NCI-H146 treated with DMSO at 0.1 percent for 48 hours (cell line): ENCODE measurements around the gene WASHC2C.
"Not testable (repeated sequence)": the region's sequence is repeated elsewhere in the genome, so short reads cannot be mapped to it uniquely, and the experiment has no call there.

Source experiments
- DNase-seq: peaks from one replicate; lab custom pipeline; 2025; ENCODE audit not compliant: unreplicated experiment; lab: John Stamatoyannopoulos, UW

Gene WASHC2C

DNA sequence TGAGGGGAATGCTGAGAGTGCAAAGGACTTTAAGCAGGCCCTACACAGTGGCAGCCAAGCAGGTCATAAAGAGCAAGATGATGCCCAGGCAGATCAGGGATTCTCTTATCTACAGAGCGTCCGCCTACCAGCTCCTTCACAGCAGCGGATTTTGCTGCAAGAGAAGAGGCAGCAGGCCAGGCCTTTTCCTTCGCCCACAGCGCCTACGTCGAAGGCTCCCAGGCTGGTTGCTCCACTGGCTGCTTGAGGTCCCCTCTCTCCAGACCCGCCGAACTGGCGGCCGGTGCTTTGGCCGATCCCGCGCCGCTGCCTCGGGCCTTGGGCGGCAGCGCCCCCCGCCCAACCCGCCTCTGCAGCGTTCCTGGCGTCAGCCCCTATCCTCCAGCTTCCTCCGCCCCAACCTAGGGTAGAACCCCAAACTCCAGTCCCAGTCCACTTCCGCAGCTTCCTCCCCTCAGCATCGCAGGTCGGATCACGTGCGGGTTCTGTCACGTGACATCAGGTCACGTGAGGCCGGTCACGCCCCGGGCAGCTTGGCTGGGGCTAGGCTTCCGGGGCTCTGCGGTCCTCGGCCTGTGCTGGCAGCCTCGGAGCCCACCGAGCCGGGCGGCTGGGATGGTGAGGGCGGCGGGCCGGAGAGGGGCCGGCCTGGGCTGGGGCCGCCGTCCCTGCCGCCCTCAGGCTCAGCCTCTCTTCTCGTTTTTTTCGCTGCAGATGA lies at the start of gene WASHC2C:
WASHC2C (plus strand) TSS at position 564 of the 718 bp plus-strand sequence; CDS start at position 616, 52 bp downstream.
- DNase-seq = peak; percentile 36

DNA sequence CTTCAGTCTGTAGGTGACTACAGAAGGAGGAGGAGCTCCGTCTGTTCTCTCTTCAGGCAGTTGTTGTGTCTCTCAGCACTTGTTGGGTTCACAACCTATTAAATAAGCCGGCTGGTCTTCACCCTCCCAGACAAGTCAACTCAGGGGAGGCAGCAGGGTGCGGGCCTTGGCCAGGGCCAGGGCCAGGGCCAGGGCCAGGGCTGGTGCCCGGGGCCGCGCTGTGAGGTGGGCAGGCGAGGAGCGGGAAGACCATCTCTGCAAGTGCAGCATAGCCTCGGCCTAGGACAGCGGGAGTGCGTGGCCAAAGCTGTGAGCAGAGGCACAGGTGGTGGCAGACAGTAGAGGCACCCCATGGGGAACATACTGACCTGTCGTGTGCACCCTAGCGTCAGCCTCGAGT lies 48.6 kb upstream of the WASHC2C start:
- DNase-seq = not testable (repeated sequence)

DNA sequence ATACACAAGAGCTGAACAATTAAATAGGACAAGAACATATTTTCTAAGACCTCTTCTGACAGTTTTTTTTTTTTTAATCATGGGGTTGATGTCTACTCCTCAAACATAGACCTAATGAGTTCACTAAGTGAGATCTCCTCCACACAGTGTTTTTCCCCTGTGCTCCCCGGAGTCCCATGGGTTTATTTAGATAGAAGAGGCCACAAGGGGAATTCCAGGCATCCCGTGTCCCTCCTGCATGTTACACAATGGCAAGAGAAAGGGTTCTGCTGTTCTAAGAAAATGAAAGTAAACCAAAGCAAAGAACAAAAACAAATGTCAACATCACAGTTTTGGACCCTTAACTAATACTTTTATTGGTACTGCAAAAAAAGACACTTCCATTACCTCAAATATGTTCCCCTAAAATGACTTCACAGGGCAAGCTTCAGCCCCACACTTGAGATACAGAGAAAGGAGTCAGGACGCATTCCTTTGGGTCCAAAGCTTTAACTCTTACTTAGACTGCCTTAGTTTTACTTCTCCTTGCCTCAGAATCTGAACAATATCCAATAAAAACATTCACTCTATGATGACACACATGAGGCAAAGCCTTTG lies 16.8 kb upstream of the WASHC2C start:
- not testable (repeated sequence) for DNase-seq

DNA sequence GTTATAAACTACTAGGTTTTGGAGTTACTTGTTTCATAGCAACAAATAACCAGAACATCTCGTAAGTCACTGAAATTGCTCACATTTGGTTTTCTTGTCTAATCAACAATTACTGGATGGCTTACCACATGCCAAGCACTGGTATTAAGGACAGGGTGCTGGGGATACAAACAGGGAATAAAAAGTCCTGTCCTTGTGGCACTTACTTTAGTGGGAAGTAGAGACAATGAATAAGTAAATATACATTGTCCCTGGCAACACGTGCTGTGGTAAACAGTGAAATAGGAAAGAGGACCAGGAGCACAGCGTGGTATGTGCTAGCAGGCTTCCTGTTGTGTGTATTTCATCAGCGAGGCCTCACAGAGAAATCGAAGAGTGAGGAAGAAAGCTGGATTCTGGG lies 15.8 kb upstream of the WASHC2C start:
- not testable (repeated sequence) for DNase-seq

- DNase-seq = not testable (repeated sequence)
These were observed 10.0 kb upstream of the WASHC2C start for GRCh38 chr10:45717053-45717452.

DNA sequence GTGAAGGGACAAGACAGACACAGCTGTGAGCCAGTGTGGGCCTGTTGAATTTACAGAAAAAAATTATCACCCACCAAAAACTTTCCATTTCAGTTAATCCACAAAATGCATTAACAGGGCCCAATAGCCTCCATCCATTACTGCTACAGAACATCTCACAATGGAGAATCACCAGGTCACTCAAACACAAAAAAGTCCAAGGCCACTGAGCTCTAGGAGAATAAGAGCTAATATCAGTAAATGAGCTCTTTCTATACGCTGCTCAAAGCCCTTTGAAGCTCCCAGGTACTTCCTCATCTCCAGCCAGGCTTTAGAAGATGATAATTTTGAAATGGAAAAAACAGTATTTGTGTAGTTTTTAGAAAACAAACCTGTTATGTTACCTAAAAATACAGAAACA lies 9.4 kb upstream of the WASHC2C start:
- DNase-seq = not testable (repeated sequence)

DNA sequence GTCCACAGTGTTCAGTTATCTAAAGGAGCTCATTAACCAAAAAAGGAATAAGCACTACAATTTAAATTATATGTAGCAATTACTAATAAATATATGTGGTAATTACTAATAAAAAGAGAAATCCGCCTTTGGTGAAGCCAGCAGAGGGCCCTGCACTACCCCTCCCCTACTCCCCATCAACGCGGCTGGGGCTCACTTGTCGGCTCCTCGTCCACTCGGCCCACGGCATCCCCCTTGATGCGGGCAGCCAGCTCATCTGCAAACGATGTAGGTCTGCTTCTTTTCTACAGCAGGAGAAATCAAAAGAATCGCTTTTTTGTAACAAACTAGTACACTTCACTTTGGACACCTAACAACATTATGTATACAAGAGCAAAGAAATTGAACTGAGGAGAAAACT lies 5.6 kb upstream of the WASHC2C start:
- DNase-seq = not testable (repeated sequence)

DNA sequence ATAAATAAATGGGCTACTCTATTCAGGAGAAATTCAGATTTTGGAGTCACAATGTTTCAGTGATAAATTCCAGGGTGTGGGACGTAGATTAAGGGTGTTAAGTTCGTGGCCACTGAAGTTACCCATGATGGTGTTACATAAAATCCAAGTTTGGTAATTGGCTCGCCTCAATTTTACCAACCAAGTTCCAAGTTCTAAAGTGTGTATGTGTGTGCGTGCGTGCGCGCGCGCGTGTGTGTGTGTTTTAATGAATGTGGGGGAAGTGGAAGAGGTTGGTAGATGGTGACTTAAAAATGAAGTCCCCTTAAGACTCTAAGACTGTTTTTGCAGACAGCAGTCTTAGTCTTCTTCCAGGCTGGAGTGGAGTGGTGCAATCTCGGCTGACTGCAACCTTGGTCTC lies 3.2 kb upstream of the WASHC2C start:
- not testable (repeated sequence) for DNase-seq

DNA sequence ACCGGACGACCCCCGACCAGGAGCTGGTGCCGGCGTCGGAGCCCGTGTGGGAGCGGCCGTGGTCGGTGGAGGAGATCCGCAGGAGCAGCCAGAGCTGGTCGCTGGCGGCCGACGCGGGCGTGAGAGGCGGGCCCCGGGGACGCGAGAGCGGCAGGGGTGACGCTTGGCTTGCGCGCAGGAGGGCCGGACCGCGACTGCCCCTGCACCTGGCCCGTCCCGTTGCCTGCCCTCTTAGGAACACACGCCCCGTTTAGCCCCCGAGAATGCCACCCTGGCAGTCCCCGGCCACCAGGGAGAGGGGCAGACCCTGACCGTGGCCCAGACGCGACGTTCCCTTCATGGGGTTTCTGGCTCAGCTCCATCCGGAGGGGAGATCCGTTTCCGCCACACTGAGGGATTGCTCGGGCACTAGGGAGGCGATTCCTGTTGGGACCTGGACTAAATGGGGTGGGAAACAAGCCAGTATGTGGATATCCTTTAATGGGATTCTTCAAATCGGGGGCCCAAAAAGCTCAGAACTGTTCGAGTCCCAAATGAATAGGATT lies 427 bp downstream of the WASHC2C start:
- DNase-seq = not testable (repeated sequence)

DNA sequence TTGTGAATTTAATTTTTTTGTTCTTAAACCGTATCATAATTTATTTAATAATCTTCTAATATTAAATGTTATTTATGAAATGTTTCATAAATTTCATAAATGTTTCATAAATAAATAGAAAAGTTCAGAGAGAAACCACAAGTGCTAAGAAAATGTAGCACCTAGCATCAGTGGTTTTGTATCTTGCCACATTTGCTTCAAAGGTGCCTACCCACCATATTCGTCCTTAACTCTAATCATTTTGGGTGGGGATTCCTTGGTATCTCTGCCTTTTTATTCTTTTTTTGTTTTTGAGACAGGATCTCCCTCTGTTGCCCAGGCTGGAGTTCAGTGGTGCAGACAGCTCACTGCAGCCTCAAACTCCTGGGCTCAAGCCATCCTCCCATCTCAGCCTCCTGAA lies 7.4 kb downstream of the WASHC2C start:
- not testable (repeated sequence) for DNase-seq

GRCh38 chr10:45734867-45735266 lies 7.8 kb downstream of the WASHC2C start:
- not testable (repeated sequence) for DNase-seq

DNA sequence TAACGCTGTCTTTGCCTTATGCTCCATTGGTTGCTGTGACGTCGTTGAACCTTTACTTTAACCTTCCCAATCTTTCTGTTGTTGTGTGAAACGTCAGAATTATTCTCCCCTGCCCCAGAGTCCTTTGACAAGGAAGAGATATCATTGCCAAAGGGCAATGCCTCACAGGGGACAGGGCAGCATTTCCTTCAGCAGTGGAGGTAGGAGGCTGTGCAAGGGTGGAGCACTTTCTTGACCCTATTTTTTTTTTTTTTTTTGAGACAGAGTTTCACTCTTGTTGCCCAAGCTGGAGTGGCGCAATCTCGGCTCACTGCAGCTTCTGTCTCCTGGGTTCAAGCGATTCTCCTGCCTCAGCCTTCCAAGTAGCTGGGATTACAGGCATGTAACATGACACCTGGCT lies 14.5 kb downstream of the WASHC2C start:
- DNase-seq = not testable (repeated sequence)

DNA sequence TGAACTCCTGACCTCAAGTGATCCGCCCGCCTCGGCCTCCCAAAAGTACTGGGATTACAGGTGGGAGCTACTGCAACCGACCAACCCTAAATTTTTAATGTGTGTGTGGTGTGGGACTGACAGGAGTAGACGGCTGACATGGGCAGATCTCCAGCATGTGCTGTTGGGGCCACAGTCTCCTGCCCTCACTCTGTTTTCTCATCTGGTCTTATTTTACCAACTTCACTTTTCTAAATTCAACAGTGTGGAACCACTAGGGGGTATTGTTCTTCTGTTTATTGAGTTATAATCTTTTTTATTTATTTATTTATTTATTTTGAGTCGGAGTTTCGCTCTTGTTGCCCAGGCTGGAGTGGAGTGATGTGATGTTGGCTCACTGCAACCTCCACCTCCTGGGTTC lies 14.9 kb downstream of the WASHC2C start:
- not testable (repeated sequence) for DNase-seq

DNA sequence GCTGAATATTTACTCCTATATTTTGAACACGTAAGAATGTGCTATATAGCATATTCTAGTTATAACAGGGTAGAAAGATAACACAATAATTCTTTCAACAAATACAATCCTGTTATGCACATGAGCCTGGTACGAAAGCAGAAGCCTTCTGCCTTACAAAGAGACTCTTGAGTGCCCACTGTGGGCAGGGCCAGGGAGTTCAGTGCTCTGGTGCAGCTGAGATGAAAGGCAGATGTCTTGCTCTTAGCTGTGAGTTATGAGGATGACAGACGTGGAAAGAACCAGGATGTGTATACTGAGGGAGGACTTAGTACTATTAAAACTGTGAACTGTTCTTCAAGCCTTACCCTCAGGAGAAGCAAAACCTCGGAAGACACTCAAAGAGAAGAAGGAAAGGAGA lies 24.1 kb downstream of the WASHC2C start:
- not testable (repeated sequence) for DNase-seq

DNA sequence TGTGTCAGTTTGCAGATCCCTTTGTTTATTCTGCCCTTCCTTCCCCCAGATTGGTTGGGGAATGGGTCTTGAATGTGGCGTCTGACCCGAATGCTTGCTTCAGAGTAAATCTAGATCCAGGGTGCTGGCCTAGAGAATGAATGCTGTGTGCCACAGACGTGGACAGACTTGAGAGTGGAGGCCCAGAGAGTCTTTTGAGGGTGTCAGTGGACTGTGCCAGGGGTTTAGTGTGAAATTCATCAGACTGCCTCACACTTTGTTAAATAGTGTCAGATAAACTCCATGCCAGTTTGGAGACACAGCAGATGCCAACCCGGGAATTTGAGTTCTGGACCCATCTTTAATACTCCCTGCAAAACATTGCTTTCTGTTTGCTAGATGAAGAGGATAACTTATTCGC lies 25.1 kb downstream of the WASHC2C start:
- DNase-seq = not testable (repeated sequence)

GRCh38 chr10:45753979-45754495 lies 27.0 kb downstream of the WASHC2C start:
- DNase-seq = not testable (repeated sequence)

DNA sequence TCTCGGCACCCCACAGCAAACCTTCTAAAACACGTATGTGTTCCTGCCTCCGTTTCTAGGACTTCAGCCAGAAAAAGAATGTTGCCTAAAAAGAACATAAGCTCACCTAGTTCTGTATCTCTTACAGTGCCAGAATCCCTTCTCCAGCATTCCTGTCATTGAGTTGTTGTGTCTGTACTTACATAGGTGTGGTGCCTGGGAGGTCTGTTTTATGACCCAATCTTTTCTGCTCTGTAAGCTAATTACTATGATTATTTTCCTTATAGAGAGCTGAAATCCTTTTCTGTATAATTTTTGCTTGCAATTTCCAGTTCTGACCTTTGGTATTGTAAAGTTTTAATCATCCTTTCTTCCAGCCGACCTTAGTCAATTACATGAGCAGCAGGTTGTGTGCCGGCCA lies 28.0 kb downstream of the WASHC2C start:
- DNase-seq = not testable (repeated sequence)

- DNase-seq = not testable (repeated sequence)
These were observed 29.0 kb downstream of the WASHC2C start for GRCh38 chr10:45756065-45756464.

GRCh38 chr10:45757661-45758396 lies 30.8 kb downstream of the WASHC2C start:
- not testable (repeated sequence) for DNase-seq

- not testable (repeated sequence) for DNase-seq
These were observed 34.6 kb downstream of the WASHC2C start for GRCh38 chr10:45761622-45762021.

DNA sequence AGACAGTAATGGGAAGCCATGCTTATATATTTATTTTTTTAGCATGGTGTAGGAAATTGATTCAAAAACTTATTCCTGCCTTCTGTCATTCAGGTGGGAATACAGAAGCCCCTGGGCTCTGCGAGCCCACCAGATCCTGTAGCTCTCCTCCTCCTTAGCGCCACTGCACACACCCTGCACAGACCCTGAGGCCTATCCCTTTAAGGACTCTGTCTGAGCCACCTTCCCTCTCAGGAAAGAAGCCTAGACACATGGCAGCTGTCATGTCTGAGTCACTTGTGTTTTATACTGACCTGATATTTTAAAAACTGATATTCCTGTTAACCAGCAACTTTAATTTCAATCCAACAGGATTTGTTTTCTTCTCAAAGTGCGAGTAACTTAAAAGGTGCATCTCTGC lies 36.0 kb downstream of the WASHC2C start:
- not testable (repeated sequence) for DNase-seq
